Measurements from ENCODE around the gene EGF.

Gene EGF

DNA sequence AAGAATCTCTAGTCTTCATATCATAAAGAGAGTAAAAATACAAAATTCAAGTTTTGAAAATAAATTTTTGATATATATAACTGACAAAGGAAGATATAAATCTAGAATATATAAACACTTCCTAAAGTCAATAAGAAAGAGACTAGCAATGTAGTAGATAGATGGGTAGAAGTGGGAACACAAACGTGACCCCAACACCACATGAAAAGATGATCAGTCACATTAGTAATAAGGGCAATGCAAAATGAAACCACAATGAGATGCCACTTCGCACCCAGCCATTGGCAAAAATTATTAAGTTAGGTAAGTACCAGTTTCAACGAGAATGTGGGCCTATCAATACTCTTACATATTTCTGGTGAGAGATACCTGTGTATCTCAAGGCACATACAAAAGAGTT lies 106.5 kb downstream of the EGF start:
- Histone ChIP-seq H2BK5ac (ENCODE audit: low read depth, low read length, poor library complexity, severe bottlenecking) (no peak overlapping the region), H3K18ac (ENCODE audit: low read depth in 1 of 2, low read length in 2 of 2) (no peak overlapping the region), H4K91ac (ENCODE audit: low read length) (no peak overlapping the region), H2BK12ac (ENCODE audit: low read length in 2 of 2) (no peak overlapping the region), H2AK5ac (ENCODE audit: low read length, severe bottlenecking) (no peak overlapping the region), H3K4me2 (ENCODE audit: low read length, poor library complexity, severe bottlenecking) (no peak overlapping the region), H3K14ac (ENCODE audit: low read length in 2 of 2) (no peak overlapping the region), H2BK15ac (ENCODE audit: low read depth, poor library complexity, severe bottlenecking) (no peak overlapping the region), H3K4me3 (ENCODE audit: insufficient read depth in 1 of 2, low read depth in 1 of 2, low read length in 2 of 2) (no peak overlapping the region), H3K79me1 (replicated peaks; ENCODE audit: low read length, poor library complexity, severe bottlenecking) (no peaks in the 10 kb centered on the region), H3K4me1 (ENCODE audit: control insufficient read depth, insufficient read depth, low read depth, low read length) (peaks cover 2% of the 10 kb centered on the region), H3K9ac (ENCODE audit: low read length) (no peak overlapping the region), H3K27me3 (ENCODE audit: control insufficient read depth in 1 of 2, insufficient read depth in 1 of 2, low read length in 2 of 2) (no peaks in the 10 kb centered on the region), H3K23ac (ENCODE audit: low read length in 2 of 2) (no peak overlapping the region), H3K9me3 (ENCODE audit: control insufficient read depth, low read length) (no peaks in the 10 kb centered on the region), H4K8ac (ENCODE audit: low read length) (no peak overlapping the region), H2AFZ (ENCODE audit: low read depth, low read length) (no peak overlapping the region), H3K27ac (ENCODE audit: low read length, poor library complexity, severe bottlenecking) (no peak overlapping the region), H3K4ac (ENCODE audit: low read depth in 1 of 2, low read length in 2 of 2) (no peak overlapping the region), H3K36me3 (ENCODE audit: control insufficient read depth in 1 of 2, insufficient read depth in 2 of 2, low read depth in 1 of 2, low read length in 2 of 2) (no peaks in the 10 kb centered on the region), H2BK120ac (ENCODE audit: low read depth, low read length) (no peak overlapping the region)
- no peak for DNase-seq
- WGBS: 100% methylated on average over 2 of the region's 3 CpGs

GRCh38 chr4:110020139-110020538 lies 107.5 kb downstream of the EGF start:
- Histone ChIP-seq H2BK5ac (ENCODE audit: low read depth, low read length, poor library complexity, severe bottlenecking) (no peak overlapping the region), H3K4me3 (ENCODE audit: insufficient read depth in 1 of 2, low read depth in 1 of 2, low read length in 2 of 2) (no peak overlapping the region), H3K23ac (ENCODE audit: low read length in 2 of 2) (no peak overlapping the region), H3K4ac (ENCODE audit: low read depth in 1 of 2, low read length in 2 of 2) (no peak overlapping the region), H2BK15ac (ENCODE audit: low read depth, poor library complexity, severe bottlenecking) (no peak overlapping the region), H3K27ac (ENCODE audit: low read length, poor library complexity, severe bottlenecking) (no peak overlapping the region), H3K4me2 (ENCODE audit: low read length, poor library complexity, severe bottlenecking) (no peak overlapping the region), H3K4me1 (ENCODE audit: control insufficient read depth, insufficient read depth, low read depth, low read length) (peaks cover 2% of the 10 kb centered on the region), H3K9me3 (ENCODE audit: control insufficient read depth, low read length) (no peaks in the 10 kb centered on the region), H3K14ac (ENCODE audit: low read length in 2 of 2) (no peak overlapping the region), H4K8ac (ENCODE audit: low read length) (no peak overlapping the region), H4K91ac (ENCODE audit: low read length) (no peak overlapping the region), H3K79me1 (replicated peaks; ENCODE audit: low read length, poor library complexity, severe bottlenecking) (no peaks in the 10 kb centered on the region), H3K18ac (ENCODE audit: low read depth in 1 of 2, low read length in 2 of 2) (no peak overlapping the region), H2AFZ (ENCODE audit: low read depth, low read length) (no peak overlapping the region), H2AK5ac (ENCODE audit: low read length, severe bottlenecking) (no peak overlapping the region), H3K9ac (ENCODE audit: low read length) (no peak overlapping the region), H2BK120ac (ENCODE audit: low read depth, low read length) (no peak overlapping the region), H3K27me3 (ENCODE audit: control insufficient read depth in 1 of 2, insufficient read depth in 1 of 2, low read length in 2 of 2) (no peaks in the 10 kb centered on the region), H3K36me3 (ENCODE audit: control insufficient read depth in 1 of 2, insufficient read depth in 2 of 2, low read depth in 1 of 2, low read length in 2 of 2) (no peaks in the 10 kb centered on the region), H2BK12ac (ENCODE audit: low read length in 2 of 2) (no peak overlapping the region)
- DNase-seq: no peak
- WGBS: 41% methylated on average over 5 of the region's 5 CpGs

GRCh38 chr4:110020646-110021443 lies 108.2 kb downstream of the EGF start:
- no peak overlapping the region for H4K8ac ChIP-seq (ENCODE audit: low read length)
- no peak overlapping the region for H2AK5ac ChIP-seq (ENCODE audit: low read length, severe bottlenecking)
- no peak overlapping the region for H2BK15ac ChIP-seq (ENCODE audit: low read depth, poor library complexity, severe bottlenecking)
- no peak overlapping the region for H3K18ac ChIP-seq (ENCODE audit: low read depth in 1 of 2, low read length in 2 of 2)
- no peak overlapping the region for H4K91ac ChIP-seq (ENCODE audit: low read length)
- no peaks in the 10 kb centered on the region for H3K9me3 ChIP-seq (ENCODE audit: control insufficient read depth, low read length)
- DNase-seq: no peak
- H2AFZ ChIP-seq (ENCODE audit: low read depth, low read length): no peak overlapping the region
- H3K27ac ChIP-seq (ENCODE audit: low read length, poor library complexity, severe bottlenecking): no peak overlapping the region
- H3K14ac ChIP-seq (ENCODE audit: low read length in 2 of 2): no peak overlapping the region
- H3K4me3 ChIP-seq (ENCODE audit: insufficient read depth in 1 of 2, low read depth in 1 of 2, low read length in 2 of 2): no peak overlapping the region
- no peak overlapping the region for H2BK120ac ChIP-seq (ENCODE audit: low read depth, low read length)
- no peak overlapping the region for H3K4me2 ChIP-seq (ENCODE audit: low read length, poor library complexity, severe bottlenecking)
- no peaks in the 10 kb centered on the region for H3K36me3 ChIP-seq (ENCODE audit: control insufficient read depth in 1 of 2, insufficient read depth in 2 of 2, low read depth in 1 of 2, low read length in 2 of 2)
- H3K79me1 ChIP-seq (replicated peaks; ENCODE audit: low read length, poor library complexity, severe bottlenecking): no peaks in the 10 kb centered on the region
- no peak overlapping the region for H3K4ac ChIP-seq (ENCODE audit: low read depth in 1 of 2, low read length in 2 of 2)
- H3K9ac ChIP-seq (ENCODE audit: low read length): no peak overlapping the region
- no peak overlapping the region for H2BK12ac ChIP-seq (ENCODE audit: low read length in 2 of 2)
- peaks cover 2% of the 10 kb centered on the region for H3K4me1 ChIP-seq (ENCODE audit: control insufficient read depth, insufficient read depth, low read depth, low read length)
- 79% methylated on average over 3 of the region's 4 CpGs for WGBS
- no peaks in the 10 kb centered on the region for H3K27me3 ChIP-seq (ENCODE audit: control insufficient read depth in 1 of 2, insufficient read depth in 1 of 2, low read length in 2 of 2)
- H2BK5ac ChIP-seq (ENCODE audit: low read depth, low read length, poor library complexity, severe bottlenecking): no peak overlapping the region
- no peak overlapping the region for H3K23ac ChIP-seq (ENCODE audit: low read length in 2 of 2)

GRCh38 chr4:110022457-110022856 lies 109.8 kb downstream of the EGF start:
- no peaks in the 10 kb centered on the region for H3K27me3 ChIP-seq (ENCODE audit: control insufficient read depth in 1 of 2, insufficient read depth in 1 of 2, low read length in 2 of 2)
- no peaks in the 10 kb centered on the region for H3K9me3 ChIP-seq (ENCODE audit: control insufficient read depth, low read length)
- H3K27ac ChIP-seq (ENCODE audit: low read length, poor library complexity, severe bottlenecking): no peak overlapping the region
- H2BK12ac ChIP-seq (ENCODE audit: low read length in 2 of 2): no peak overlapping the region
- no peak overlapping the region for H3K9ac ChIP-seq (ENCODE audit: low read length)
- H2BK15ac ChIP-seq (ENCODE audit: low read depth, poor library complexity, severe bottlenecking): no peak overlapping the region
- no peak overlapping the region for H3K4ac ChIP-seq (ENCODE audit: low read depth in 1 of 2, low read length in 2 of 2)
- no peak overlapping the region for H2BK120ac ChIP-seq (ENCODE audit: low read depth, low read length)
- H2AK5ac ChIP-seq (ENCODE audit: low read length, severe bottlenecking): no peak overlapping the region
- H4K8ac ChIP-seq (ENCODE audit: low read length): no peak overlapping the region
- no peaks in the 10 kb centered on the region for H3K79me1 ChIP-seq (replicated peaks; ENCODE audit: low read length, poor library complexity, severe bottlenecking)
- H2AFZ ChIP-seq (ENCODE audit: low read depth, low read length): no peak overlapping the region
- H2BK5ac ChIP-seq (ENCODE audit: low read depth, low read length, poor library complexity, severe bottlenecking): no peak overlapping the region
- H3K4me3 ChIP-seq (ENCODE audit: insufficient read depth in 1 of 2, low read depth in 1 of 2, low read length in 2 of 2): no peak overlapping the region
- no peak overlapping the region for H3K23ac ChIP-seq (ENCODE audit: low read length in 2 of 2)
- no peaks in the 10 kb centered on the region for H3K36me3 ChIP-seq (ENCODE audit: control insufficient read depth in 1 of 2, insufficient read depth in 2 of 2, low read depth in 1 of 2, low read length in 2 of 2)
- no peak overlapping the region for H3K4me2 ChIP-seq (ENCODE audit: low read length, poor library complexity, severe bottlenecking)
- H3K4me1 ChIP-seq (ENCODE audit: control insufficient read depth, insufficient read depth, low read depth, low read length): peaks cover 2% of the 10 kb centered on the region
- DNase-seq: no peak
- no peak overlapping the region for H4K91ac ChIP-seq (ENCODE audit: low read length)
- WGBS: 85% methylated on average over 4 of the region's 4 CpGs
- no peak overlapping the region for H3K14ac ChIP-seq (ENCODE audit: low read length in 2 of 2)
- H3K18ac ChIP-seq (ENCODE audit: low read depth in 1 of 2, low read length in 2 of 2): no peak overlapping the region

Data from mesenchymal stem cell (in vitro differentiated cells and primary cell).